IMR-90 (cell line): ENCODE data around the gene PDCD1LG2. TPM values are rescaled to one million over a fixed set of nuclear protein-coding genes. Genes with fewer than 3 reads are reported as not detected.

Experiments used
- ATAC-seq: fragments of 200-7000 bp; cut with Tn5 transposase; 2 replicates; pipeline ENCODE4 v1.9.1; 2020; ENCODE audit warnings: low read depth, mild to moderate bottlenecking, moderate library complexity
- BruUV-seq: library from RNA; stranded (reverse); fragments of 400-500 nt; replicated peaks from 2 replicates; lab custom pipeline; 2021; lab: Mats Ljungman, UMichigan
- CTCF ChIA-PET: fragments of 300-600 bp; formaldehyde crosslinking; extraction: SDS; loops from one replicate; lab custom pipeline; 2021; ENCODE audit warnings: antibody characterized with exemption; lab: Yijun Ruan, JAX
- POLR2A ChIA-PET: fragments of 300-600 bp; sonication (Branson Sonifier 250); formaldehyde crosslinking; loops from one replicate; lab custom pipeline; 2022; ENCODE audit warnings: antibody characterized with exemption; ENCODE audit not compliant: unreplicated experiment; lab: Charles Lee
- DNase-seq: peaks from one replicate; pipeline ENCODE4 v3.0.0; 2013
- H2AFZ ChIP-seq: replicated peaks from 2 replicates; pipeline ENCODE3; 2013; ENCODE audit warnings: low read length, mild to moderate bottlenecking; ENCODE audit not compliant: poor library complexity
- H2AK5ac ChIP-seq: 2 replicates; pipeline ENCODE4 v1.6.1; 2013; ENCODE audit warnings: low read depth, low read length, inconsistent platforms
- H2AK9ac ChIP-seq: replicated peaks from 2 replicates; pipeline ENCODE3; 2013; ENCODE audit warnings: mild to moderate bottlenecking, low read depth, low read length, moderate library complexity; ENCODE audit not compliant: poor library complexity
- H2BK120ac ChIP-seq: 2 replicates; pipeline ENCODE4 v1.6.1; 2013; ENCODE audit warnings: low read depth, low read length, inconsistent platforms
- H2BK15ac ChIP-seq: 3 replicates; pipeline ENCODE4 v1.6.1; 2013; ENCODE audit warnings: low read depth, low read length, inconsistent platforms
- H2BK20ac ChIP-seq: 2 replicates; pipeline ENCODE4 v1.6.1; 2013; ENCODE audit warnings: low read depth, mild to moderate bottlenecking, inconsistent platforms, low read length, moderate library complexity
- H2BK5ac ChIP-seq: 2 replicates; pipeline ENCODE4 v1.6.1; 2013; ENCODE audit warnings: mild to moderate bottlenecking, low read depth, low read length, inconsistent platforms; ENCODE audit not compliant: poor library complexity, severe bottlenecking
- H3K14ac ChIP-seq: replicated peaks from 2 replicates; pipeline ENCODE4 v1.6.1; 2013; ENCODE audit warnings: low read depth, low read length, inconsistent platforms
- H3K18ac ChIP-seq: 2 replicates; pipeline ENCODE4 v1.6.1; 2013; ENCODE audit warnings: low read depth, low read length, control low read depth
- H3K23ac ChIP-seq: 2 replicates; pipeline ENCODE4 v1.6.1; 2013; ENCODE audit warnings: low read depth, low read length, inconsistent platforms
- H3K27ac ChIP-seq: 2 replicates; pipeline ENCODE4 v1.5.1; 2013; ENCODE audit warnings: mild to moderate bottlenecking, control low read depth, low read length; ENCODE audit not compliant: insufficient read depth
- H3K27me3 ChIP-seq: 2 replicates; pipeline ENCODE4 v1.6.1; 2013; ENCODE audit warnings: low read length; ENCODE audit not compliant: control insufficient read depth, insufficient read depth
- H3K36me3 ChIP-seq: 2 replicates; pipeline ENCODE4 v1.6.1; 2013; ENCODE audit warnings: low read length, mixed read lengths; ENCODE audit not compliant: control insufficient read depth, insufficient read depth
- H3K4ac ChIP-seq: 2 replicates; pipeline ENCODE4 v1.6.1; 2013; ENCODE audit warnings: low read depth, low read length, inconsistent platforms
- H3K4me1 ChIP-seq: 2 replicates; pipeline ENCODE4 v1.6.1; 2013; ENCODE audit warnings: low read length, mixed read lengths; ENCODE audit not compliant: control insufficient read depth, insufficient read depth
- H3K4me2 ChIP-seq: 2 replicates; pipeline ENCODE4 v1.6.1; 2013; ENCODE audit warnings: low read depth, mild to moderate bottlenecking, control low read depth, low read length, moderate library complexity
- H3K4me3 ChIP-seq: 2 replicates; pipeline ENCODE4 v1.5.1; 2013; ENCODE audit warnings: low read depth, mild to moderate bottlenecking, control low read depth, low read length, moderate library complexity; ENCODE audit not compliant: insufficient read depth
- H3K56ac ChIP-seq: 2 replicates; pipeline ENCODE4 v1.6.1; 2013; ENCODE audit warnings: low read length, inconsistent platforms; ENCODE audit not compliant: insufficient read depth; ENCODE audit errors: extremely low read depth
- H3K79me1 ChIP-seq, 2 experiments: 2 replicates each; pipeline ENCODE4 v1.6.1; 2013; ENCODE audit warnings: low read length in 2 of 2, inconsistent platforms in 1 of 2, low read depth in 1 of 2
- H3K9ac ChIP-seq: 2 replicates; pipeline ENCODE4 v1.6.1; 2013; ENCODE audit warnings: low read depth, low read length, control low read depth
- H3K9me1 ChIP-seq: 2 replicates; pipeline ENCODE4 v1.6.1; 2013; ENCODE audit warnings: low read length, inconsistent platforms; ENCODE audit not compliant: insufficient read depth
- H3K9me3 ChIP-seq: 2 replicates; pipeline ENCODE4 v1.6.1; 2013; ENCODE audit warnings: low read length; ENCODE audit not compliant: control insufficient read depth, insufficient read depth
- H4K20me1 ChIP-seq: 2 replicates; pipeline ENCODE4 v1.6.1; 2013; ENCODE audit warnings: low read length, inconsistent platforms; ENCODE audit not compliant: insufficient read depth
- H4K5ac ChIP-seq: 2 replicates; pipeline ENCODE4 v1.6.1; 2013; ENCODE audit warnings: mild to moderate bottlenecking, low read depth, low read length, control low read depth
- H4K8ac ChIP-seq, 2 experiments: 2 replicates each; pipeline ENCODE4 v1.6.1; 2013; ENCODE audit warnings: low read depth in 2 of 2, low read length in 2 of 2, control low read depth in 1 of 2, inconsistent platforms in 1 of 2
- H4K91ac ChIP-seq: 2 replicates; pipeline ENCODE4 v1.6.1; 2013; ENCODE audit warnings: low read depth, low read length, inconsistent platforms; ENCODE audit not compliant: insufficient read depth
- CEBPB ChIP-seq: IDR thresholded peaks from 2 replicates; pipeline ENCODE4 v1.6.1; 2012; ENCODE audit warnings: low read depth, low read length, improper control_type of control experiment
- NFE2L2 ChIP-seq: fragments of 150-350 bp; IDR thresholded peaks from 2 replicates; pipeline ENCODE4 v1.6.1; 2016; ENCODE audit warnings: low read depth, mild to moderate bottlenecking, low read length
- POLR2A ChIP-seq: IDR thresholded peaks from 2 replicates; pipeline ENCODE4 v1.6.1; 2012; ENCODE audit warnings: mild to moderate bottlenecking, low read depth, low read length
- RCOR1 ChIP-seq: IDR thresholded peaks from 2 replicates; pipeline ENCODE4 v1.6.1; 2012; ENCODE audit warnings: mild to moderate bottlenecking, low read length, improper control_type of control experiment; ENCODE audit not compliant: insufficient replicate concordance
- WGBS, 2 experiments: methylation state at CpG; one replicate each; pipeline versions ENCODE4 v1.1.5 to v1.1.7; 2013; ENCODE audit warnings: missing lambda C conversion rate in 2 of 2; ENCODE audit not compliant: insufficient read length in 1 of 2; ENCODE audit errors: extremely low coverage in 2 of 2; 5-methylcytosine and 5-hydroxymethylcytosine counted together
- dilution Hi-C: fragments of 300-500 bp; cut with HindIII; formaldehyde crosslinking; loops from one replicate; pipeline ENCODE4 v1.14.3; 2018; ENCODE audit warnings: low sequenced_read_pairs; ENCODE audit not compliant: unreplicated experiment
- in situ Hi-C: fragments of 300-500 bp; cut with MboI; formaldehyde crosslinking; loops from 3 replicates; pipeline ENCODE4 v1.14.3; 2019; ENCODE audit warnings: low sequenced_read_pairs, inconsistent platforms, mixed read lengths
- intact Hi-C: fragments of 100-400 bp; cut with micrococcal nuclease; formaldehyde crosslinking; loops from 2 replicates; pipeline ENCODE4 v1.10.0; 2022
- polyA plus RNA-seq, 3 experiments: library from polyadenylated mRNA; depleted of rRNA; stranded (reverse); fragments of >200 nt; gene quantifications; 2 replicates each; pipeline ENCODE4 v1.2.3, GENCODE V29; 2012; ENCODE audit warnings: low replicate concordance in 1 of 3
- total RNA-seq: library from RNA; depleted of rRNA; stranded (reverse); fragments of >200 nt; gene quantifications from 2 replicates; pipeline ENCODE4 v1.2.3, GENCODE V29; 2012

PDCD1LG2 gene
- total and polyA plus RNA-seq, 2 of the 4 experiments (the other 2 are of a cell fraction), result 17.5 to 33.3 TPM

DNA sequence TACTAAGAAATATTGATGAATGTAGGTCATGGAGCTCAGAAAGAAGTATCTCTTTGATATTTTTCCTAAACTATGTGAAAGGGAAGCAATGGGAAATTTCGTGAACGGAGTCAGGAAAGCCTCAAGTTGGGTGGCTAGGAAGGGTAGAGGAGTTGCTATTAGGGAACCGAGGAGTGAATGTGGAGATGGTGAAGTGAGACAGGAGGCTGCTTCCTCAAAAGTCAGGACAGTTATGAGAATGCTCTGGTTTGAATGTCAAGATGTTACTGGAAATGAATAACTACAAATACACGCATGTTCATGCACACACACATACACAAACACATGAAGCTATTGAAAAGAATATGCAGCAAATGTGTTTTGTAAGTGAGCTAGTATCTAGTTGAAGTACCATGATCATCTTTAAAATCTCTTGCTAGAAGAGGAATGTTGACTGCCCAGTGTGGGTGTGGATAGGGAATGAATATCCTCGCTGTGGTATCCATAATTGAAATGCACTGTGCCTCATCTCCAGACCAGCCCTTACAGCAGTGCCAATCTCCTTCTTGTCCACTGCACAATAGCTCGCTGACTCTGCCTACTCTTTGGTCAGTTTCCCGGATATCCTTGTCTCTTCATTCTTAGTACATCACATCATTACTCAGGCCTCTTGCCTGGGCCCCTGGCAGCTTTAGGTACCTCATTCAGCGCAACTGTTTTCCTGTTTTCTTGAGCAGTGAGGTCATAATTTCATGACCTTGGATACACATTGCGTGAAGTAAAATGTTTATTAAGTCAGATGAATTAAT is 21.9 kb upstream of the PDCD1LG2 start (continued):
- no peak for TF ChIP-seq RCOR1

DNA sequence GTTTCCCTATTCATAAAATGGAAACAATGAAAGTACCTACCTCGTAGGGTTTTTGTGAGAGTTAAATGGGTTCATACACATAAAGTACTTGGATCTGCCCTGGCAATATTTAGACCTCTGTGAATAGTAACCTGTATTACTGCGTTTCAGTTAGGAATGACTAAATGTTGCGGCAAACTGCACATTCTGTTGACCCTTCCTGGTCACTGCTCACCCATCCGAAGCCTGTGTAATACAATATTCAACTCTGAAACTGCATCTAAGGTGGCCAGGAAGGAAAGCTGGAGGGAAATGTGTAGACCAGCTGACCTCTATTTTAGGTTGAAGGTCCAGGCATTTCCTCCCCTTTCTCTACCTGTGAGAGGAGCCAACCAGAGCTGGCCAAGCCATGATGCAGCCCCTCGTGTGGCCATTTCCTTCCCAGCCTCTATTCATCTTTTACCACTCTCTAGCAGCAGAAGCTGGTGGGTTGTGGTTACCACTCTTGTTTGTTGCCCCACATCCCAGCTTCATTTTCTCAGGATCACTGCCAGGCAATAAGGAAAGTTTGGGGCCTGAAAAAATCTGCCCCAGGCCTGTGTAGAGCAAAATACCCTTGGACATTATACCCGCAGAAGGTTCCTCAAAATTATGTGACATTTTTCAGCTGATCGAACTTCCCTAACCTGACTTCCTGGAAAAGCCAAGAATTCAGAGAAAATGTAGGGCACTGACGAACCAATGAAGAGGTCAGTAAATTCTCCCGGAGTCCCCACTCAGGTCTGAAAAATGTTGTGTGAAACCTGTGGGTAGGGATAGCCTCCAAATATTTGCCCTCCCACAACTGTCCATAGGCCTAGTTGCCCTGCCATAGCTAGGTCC is 20.5 kb upstream of the PDCD1LG2 start:
- Histone ChIP-seq H2AK9ac (no peak overlapping the region), H4K20me1 (no peaks in the 10 kb centered on the region), H2BK15ac (no peak overlapping the region), H3K27ac (no peak overlapping the region), H2AK5ac (peak overlapping the region; percentile 14), H3K4me3 (no peak overlapping the region), H3K36me3 (no peaks in the 10 kb centered on the region), H3K23ac (no peak overlapping the region), H3K4me2 (no peak overlapping the region), H3K9me1 (peaks cover 11% of the 10 kb centered on the region; the same call in 1 of the 2 replicates), H4K91ac (no peak overlapping the region), H3K9me3 (no peaks in the 10 kb centered on the region), H3K4me1 (peaks cover 8% of the 10 kb centered on the region), H3K79me1 (no peaks in the 10 kb centered on the region), H3K4ac (no peak overlapping the region), H2BK20ac (0 out of 2 replicates have a peak overlapping the region, but pooled peaks have one; percentile 21), H3K27me3 (no peaks in the 10 kb centered on the region), H3K18ac (no peak overlapping the region), H3K9ac (no peak overlapping the region), H4K8ac (no peak overlapping the region), H4K5ac (no peak overlapping the region), H2AFZ (no peak overlapping the region), H2BK5ac (no peak overlapping the region), H3K14ac (no peak overlapping the region), H3K56ac (no peak overlapping the region), H2BK120ac (no peak overlapping the region)
- TF ChIP-seq NFE2L2 (no peak), CEBPB (no peak), POLR2A (no peak)
- 100% methylated on average over 2 of the region's 9 CpGs; no CpG with 5 or more reads in 1 of the 2 experiments for WGBS, 2 experiments
- CTCF ChIA-PET, result no interaction called here
- POLR2A ChIA-PET, result no interaction called here
- intact Hi-C loops, result no loop called here
- in situ Hi-C loops, result no loop called here
- no peak for ATAC-seq
- BruUV-seq, result no TSS peak
- dilution Hi-C loops, result no loop called here
- DNase-seq, result no peak
